GM18867 (cell line): ENCODE data around the gene FAHD2A.
"Not testable (repeated sequence)": the region's sequence is repeated elsewhere in the genome, so short reads cannot be mapped to it uniquely, and the experiment has no call there.

Experiments
- ATAC-seq: cut with Tn5 transposase; IDR thresholded peaks from one replicate; pipeline ENCODE4 v1.9.1; 2021; ENCODE audit warnings: mild to moderate bottlenecking, moderate library complexity; ENCODE audit not compliant: unreplicated experiment

Gene FAHD2A

GRCh38 chr2:95402370-95403203, at the start of gene FAHD2A:
TSS of gene FAHD2A (plus strand) at chr2:95402708. CDS start at chr2:95405559, 2,851 bp downstream.
- peak; percentile 95 for ATAC-seq

GRCh38 chr2:95353055-95353575, 49.4 kb upstream of the FAHD2A start:
- no peak for ATAC-seq

GRCh38 chr2:95353613-95354468, 48.7 kb upstream of the FAHD2A start:
- no peak for ATAC-seq

GRCh38 chr2:95354469-95354901, 48.0 kb upstream of the FAHD2A start:
- no peak for ATAC-seq

GRCh38 chr2:95354925-95355324, 47.6 kb upstream of the FAHD2A start:
- ATAC-seq, result no peak

GRCh38 chr2:95355486-95355885, 47.0 kb upstream of the FAHD2A start:
- not testable (repeated sequence) for ATAC-seq

GRCh38 chr2:95356821-95357700, 45.4 kb upstream of the FAHD2A start:
- ATAC-seq, result no peak

- no peak for ATAC-seq
Observed at GRCh38 chr2:95357717-95358280, 44.7 kb upstream of the FAHD2A start.

GRCh38 chr2:95359031-95359430, 43.5 kb upstream of the FAHD2A start:
- ATAC-seq, result no peak

GRCh38 chr2:95359501-95359930, 43.0 kb upstream of the FAHD2A start:
- ATAC-seq, result no peak

GRCh38 chr2:95361216-95361980, 41.1 kb upstream of the FAHD2A start:
- ATAC-seq, result no peak

GRCh38 chr2:95362486-95362885, 40.0 kb upstream of the FAHD2A start:
- no peak for ATAC-seq

GRCh38 chr2:95366514-95366913, 36.0 kb upstream of the FAHD2A start:
- ATAC-seq, result no peak

- no peak for ATAC-seq
Observed at GRCh38 chr2:95372216-95372829, 30.2 kb upstream of the FAHD2A start.

- no peak for ATAC-seq
Observed at GRCh38 chr2:95372845-95373244, 29.7 kb upstream of the FAHD2A start.

- no peak for ATAC-seq
Observed at GRCh38 chr2:95374029-95374428, 28.5 kb upstream of the FAHD2A start.

- no peak for ATAC-seq
Observed at GRCh38 chr2:95374451-95374920, 28.0 kb upstream of the FAHD2A start.

- no peak for ATAC-seq
Observed at GRCh38 chr2:95374921-95375471, 27.5 kb upstream of the FAHD2A start.
